IMR-90 (cell line): ENCODE measurements around the gene IVL. TPM values are rescaled to one million over a fixed set of nuclear protein-coding genes. Genes with fewer than 3 reads are reported as not detected.

Experiments used
- ATAC-seq: fragments of 200-7000 bp; cut with Tn5 transposase; 2 replicates; pipeline ENCODE4 v1.9.1; 2020; ENCODE audit warnings: low read depth, mild to moderate bottlenecking, moderate library complexity
- BruUV-seq: library from RNA; stranded (reverse); fragments of 400-500 nt; replicated peaks from 2 replicates; lab custom pipeline; 2021; lab: Mats Ljungman, UMichigan
- CTCF ChIA-PET: fragments of 300-600 bp; formaldehyde crosslinking; extraction: SDS; loops from one replicate; lab custom pipeline; 2021; ENCODE audit warnings: antibody characterized with exemption; lab: Yijun Ruan, JAX
- POLR2A ChIA-PET: fragments of 300-600 bp; sonication (Branson Sonifier 250); formaldehyde crosslinking; loops from one replicate; lab custom pipeline; 2022; ENCODE audit warnings: antibody characterized with exemption; ENCODE audit not compliant: unreplicated experiment; lab: Charles Lee
- DNase-seq: peaks from one replicate; pipeline ENCODE4 v3.0.0; 2013
- H2AFZ ChIP-seq: replicated peaks from 2 replicates; pipeline ENCODE3; 2013; ENCODE audit warnings: low read length, mild to moderate bottlenecking; ENCODE audit not compliant: poor library complexity
- H2AK5ac ChIP-seq: 2 replicates; pipeline ENCODE4 v1.6.1; 2013; ENCODE audit warnings: low read depth, low read length, inconsistent platforms
- H2AK9ac ChIP-seq: replicated peaks from 2 replicates; pipeline ENCODE3; 2013; ENCODE audit warnings: mild to moderate bottlenecking, low read depth, low read length, moderate library complexity; ENCODE audit not compliant: poor library complexity
- H2BK120ac ChIP-seq: 2 replicates; pipeline ENCODE4 v1.6.1; 2013; ENCODE audit warnings: low read depth, low read length, inconsistent platforms
- H2BK15ac ChIP-seq: 3 replicates; pipeline ENCODE4 v1.6.1; 2013; ENCODE audit warnings: low read depth, low read length, inconsistent platforms
- H2BK20ac ChIP-seq: 2 replicates; pipeline ENCODE4 v1.6.1; 2013; ENCODE audit warnings: low read depth, mild to moderate bottlenecking, inconsistent platforms, low read length, moderate library complexity
- H2BK5ac ChIP-seq: 2 replicates; pipeline ENCODE4 v1.6.1; 2013; ENCODE audit warnings: mild to moderate bottlenecking, low read depth, low read length, inconsistent platforms; ENCODE audit not compliant: poor library complexity, severe bottlenecking
- H3K14ac ChIP-seq: replicated peaks from 2 replicates; pipeline ENCODE4 v1.6.1; 2013; ENCODE audit warnings: low read depth, low read length, inconsistent platforms
- H3K18ac ChIP-seq: 2 replicates; pipeline ENCODE4 v1.6.1; 2013; ENCODE audit warnings: low read depth, low read length, control low read depth
- H3K23ac ChIP-seq: 2 replicates; pipeline ENCODE4 v1.6.1; 2013; ENCODE audit warnings: low read depth, low read length, inconsistent platforms
- H3K27ac ChIP-seq: 2 replicates; pipeline ENCODE4 v1.5.1; 2013; ENCODE audit warnings: mild to moderate bottlenecking, control low read depth, low read length; ENCODE audit not compliant: insufficient read depth
- H3K27me3 ChIP-seq: 2 replicates; pipeline ENCODE4 v1.6.1; 2013; ENCODE audit warnings: low read length; ENCODE audit not compliant: control insufficient read depth, insufficient read depth
- H3K36me3 ChIP-seq: 2 replicates; pipeline ENCODE4 v1.6.1; 2013; ENCODE audit warnings: low read length, mixed read lengths; ENCODE audit not compliant: control insufficient read depth, insufficient read depth
- H3K4ac ChIP-seq: 2 replicates; pipeline ENCODE4 v1.6.1; 2013; ENCODE audit warnings: low read depth, low read length, inconsistent platforms
- H3K4me1 ChIP-seq: 2 replicates; pipeline ENCODE4 v1.6.1; 2013; ENCODE audit warnings: low read length, mixed read lengths; ENCODE audit not compliant: control insufficient read depth, insufficient read depth
- H3K4me2 ChIP-seq: 2 replicates; pipeline ENCODE4 v1.6.1; 2013; ENCODE audit warnings: low read depth, mild to moderate bottlenecking, control low read depth, low read length, moderate library complexity
- H3K4me3 ChIP-seq: 2 replicates; pipeline ENCODE4 v1.5.1; 2013; ENCODE audit warnings: low read depth, mild to moderate bottlenecking, control low read depth, low read length, moderate library complexity; ENCODE audit not compliant: insufficient read depth
- H3K56ac ChIP-seq: 2 replicates; pipeline ENCODE4 v1.6.1; 2013; ENCODE audit warnings: low read length, inconsistent platforms; ENCODE audit not compliant: insufficient read depth; ENCODE audit errors: extremely low read depth
- H3K79me1 ChIP-seq, 2 experiments: 2 replicates each; pipeline ENCODE4 v1.6.1; 2013; ENCODE audit warnings: low read length in 2 of 2, inconsistent platforms in 1 of 2, low read depth in 1 of 2
- H3K9ac ChIP-seq: 2 replicates; pipeline ENCODE4 v1.6.1; 2013; ENCODE audit warnings: low read depth, low read length, control low read depth
- H3K9me1 ChIP-seq: 2 replicates; pipeline ENCODE4 v1.6.1; 2013; ENCODE audit warnings: low read length, inconsistent platforms; ENCODE audit not compliant: insufficient read depth
- H3K9me3 ChIP-seq: 2 replicates; pipeline ENCODE4 v1.6.1; 2013; ENCODE audit warnings: low read length; ENCODE audit not compliant: control insufficient read depth, insufficient read depth
- H4K20me1 ChIP-seq: 2 replicates; pipeline ENCODE4 v1.6.1; 2013; ENCODE audit warnings: low read length, inconsistent platforms; ENCODE audit not compliant: insufficient read depth
- H4K5ac ChIP-seq: 2 replicates; pipeline ENCODE4 v1.6.1; 2013; ENCODE audit warnings: mild to moderate bottlenecking, low read depth, low read length, control low read depth
- H4K8ac ChIP-seq, 2 experiments: 2 replicates each; pipeline ENCODE4 v1.6.1; 2013; ENCODE audit warnings: low read depth in 2 of 2, low read length in 2 of 2, control low read depth in 1 of 2, inconsistent platforms in 1 of 2
- H4K91ac ChIP-seq: 2 replicates; pipeline ENCODE4 v1.6.1; 2013; ENCODE audit warnings: low read depth, low read length, inconsistent platforms; ENCODE audit not compliant: insufficient read depth
- CEBPB ChIP-seq: IDR thresholded peaks from 2 replicates; pipeline ENCODE4 v1.6.1; 2012; ENCODE audit warnings: low read depth, low read length, improper control_type of control experiment
- CHD1 ChIP-seq: IDR thresholded peaks from 2 replicates; pipeline ENCODE4 v1.6.1; 2012; ENCODE audit warnings: low read depth, low read length, improper control_type of control experiment
- CTCF ChIP-seq: conservative IDR thresholded peaks from 2 replicates; pipeline ENCODE4 v1.5.1; 2012; ENCODE audit warnings: mild to moderate bottlenecking, low read depth, low read length, improper control_type of control experiment
- MAFK ChIP-seq: IDR thresholded peaks from 2 replicates; pipeline ENCODE4 v1.6.1; 2012; ENCODE audit warnings: low read depth, low read length, improper control_type of control experiment
- MAZ ChIP-seq: IDR thresholded peaks from 2 replicates; pipeline ENCODE4 v1.6.1; 2012; ENCODE audit warnings: low read depth, mild to moderate bottlenecking, low read length, improper control_type of control experiment, moderate library complexity, borderline replicate concordance
- MXI1 ChIP-seq: IDR thresholded peaks from 2 replicates; pipeline ENCODE4 v1.6.1; 2012; ENCODE audit warnings: low read depth, mild to moderate bottlenecking, low read length, moderate library complexity, borderline replicate concordance
- NFE2L2 ChIP-seq: fragments of 150-350 bp; IDR thresholded peaks from 2 replicates; pipeline ENCODE4 v1.6.1; 2016; ENCODE audit warnings: low read depth, mild to moderate bottlenecking, low read length
- RAD21 ChIP-seq: IDR thresholded peaks from 2 replicates; pipeline ENCODE4 v1.6.1; 2012; ENCODE audit warnings: low read length, improper control_type of control experiment
- SMC3 ChIP-seq: fragments of 150-350 bp; IDR thresholded peaks from 2 replicates; pipeline ENCODE4 v1.6.1; 2016; ENCODE audit warnings: low read depth, mild to moderate bottlenecking, antibody characterized with exemption, low read length, moderate library complexity
- USF2 ChIP-seq: fragments of 150-350 bp; IDR thresholded peaks from 2 replicates; pipeline ENCODE4 v1.6.1; 2017; ENCODE audit warnings: mild to moderate bottlenecking, antibody characterized with exemption, low read length, low read depth
- WGBS, 2 experiments: methylation state at CpG; one replicate each; pipeline versions ENCODE4 v1.1.5 to v1.1.7; 2013; ENCODE audit warnings: missing lambda C conversion rate in 2 of 2; ENCODE audit not compliant: insufficient read length in 1 of 2; ENCODE audit errors: extremely low coverage in 2 of 2; 5-methylcytosine and 5-hydroxymethylcytosine counted together
- dilution Hi-C: fragments of 300-500 bp; cut with HindIII; formaldehyde crosslinking; loops from one replicate; pipeline ENCODE4 v1.14.3; 2018; ENCODE audit warnings: low sequenced_read_pairs; ENCODE audit not compliant: unreplicated experiment
- in situ Hi-C: fragments of 300-500 bp; cut with MboI; formaldehyde crosslinking; loops from 3 replicates; pipeline ENCODE4 v1.14.3; 2019; ENCODE audit warnings: low sequenced_read_pairs, inconsistent platforms, mixed read lengths
- intact Hi-C: fragments of 100-400 bp; cut with micrococcal nuclease; formaldehyde crosslinking; loops from 2 replicates; pipeline ENCODE4 v1.10.0; 2022
- polyA plus RNA-seq, 3 experiments: library from polyadenylated mRNA; depleted of rRNA; stranded (reverse); fragments of >200 nt; gene quantifications; 2 replicates each; pipeline ENCODE4 v1.2.3, GENCODE V29; 2012; ENCODE audit warnings: low replicate concordance in 1 of 3
- total RNA-seq: library from RNA; depleted of rRNA; stranded (reverse); fragments of >200 nt; gene quantifications from 2 replicates; pipeline ENCODE4 v1.2.3, GENCODE V29; 2012

Gene IVL
- total and polyA plus RNA-seq, 2 of the 4 experiments (the other 2 are of a cell fraction), result not detected

- WGBS, 2 experiments, result no CpG with 5 or more reads among the region's 3 CpGs
- Histone ChIP-seq H3K56ac (no peak overlapping the region), H4K5ac (no peak overlapping the region), H4K91ac (no peak overlapping the region), H3K4me2 (no peak overlapping the region), H2BK15ac (no peak overlapping the region), H3K4me3 (no peak overlapping the region), H3K9ac (no peak overlapping the region), H3K36me3 (no peaks in the 10 kb centered on the region), H3K14ac (no peak overlapping the region), H3K27ac (no peak overlapping the region), H2AK5ac (no peak overlapping the region), H4K20me1 (no peaks in the 10 kb centered on the region), H3K9me3 (no peaks in the 10 kb centered on the region), H3K79me1 (no peaks in the 10 kb centered on the region), H3K4me1 (no peaks in the 10 kb centered on the region), H3K4ac (no peak overlapping the region), H2BK120ac (no peak overlapping the region), H2AFZ (no peak overlapping the region), H2BK5ac (no peak overlapping the region), H2BK20ac (no peak overlapping the region), H3K9me1 (no peaks in the 10 kb centered on the region), H3K23ac (no peak overlapping the region), H3K27me3 (no peaks in the 10 kb centered on the region), H2AK9ac (no peak overlapping the region), H4K8ac (no peak overlapping the region), H3K18ac (no peak overlapping the region)
- intact Hi-C loops (no loop called here), in situ Hi-C loops (no loop called here), dilution Hi-C loops (no loop called here)
- POLR2A ChIA-PET, result no interaction called here
- CTCF ChIA-PET, result no interaction called here
- DNase-seq (no peak), ATAC-seq (no peak)
- TF ChIP-seq CEBPB (no peak), MAZ (no peak), RAD21 (no peak), CTCF (no peak), MXI1 (no peak), CHD1 (no peak), MAFK (no peak), SMC3 (no peak), NFE2L2 (no peak), USF2 (no peak)
- no TSS peak for BruUV-seq
These were observed 860 bp downstream of the IVL start for GRCh38 chr1:152909206-152909605.
